GM21526 (cell line): ENCODE measurements around the gene CCSER1.
"Not testable (repeated sequence)": the region's sequence is repeated elsewhere in the genome, so short reads cannot be mapped to it uniquely, and the experiment has no call there.

Experiments used
- ATAC-seq: cut with Tn5 transposase; IDR thresholded peaks from one replicate; pipeline ENCODE4 v1.9.1; 2021; ENCODE audit warnings: moderate library complexity; ENCODE audit not compliant: unreplicated experiment, low FRiP score

Gene CCSER1

GRCh38 chr4:91601401-91601800 lies 1474.2 kb downstream of the CCSER1 start:
- ATAC-seq, result no peak

GRCh38 chr4:91611782-91612181 lies 1484.6 kb downstream of the CCSER1 start:
- ATAC-seq, result no peak

- ATAC-seq, result no peak
Observed at GRCh38 chr4:91620952-91621351, 1493.8 kb downstream of the CCSER1 start.

- ATAC-seq, result no peak
Observed at GRCh38 chr4:91621446-91621845, 1494.3 kb downstream of the CCSER1 start.

GRCh38 chr4:91622925-91623602 lies 1495.9 kb downstream of the CCSER1 start:
- ATAC-seq, result no peak

GRCh38 chr4:91623603-91623967 lies 1496.4 kb downstream of the CCSER1 start:
- not testable (repeated sequence) for ATAC-seq

- no peak for ATAC-seq
Observed at GRCh38 chr4:91630054-91630453, 1502.9 kb downstream of the CCSER1 start.

GRCh38 chr4:91630764-91631163 lies 1503.6 kb downstream of the CCSER1 start:
- no peak for ATAC-seq

GRCh38 chr4:91631335-91631734 lies 1504.1 kb downstream of the CCSER1 start:
- ATAC-seq, result no peak

GRCh38 chr4:91636083-91636482 lies 1508.9 kb downstream of the CCSER1 start:
- ATAC-seq, result no peak
